DOHH2 (cell line): ENCODE data around the gene KBTBD3.

Experiments
- H3F3A ChIP-seq: fragments of 200-600 bp; sonication (generic), shearing (Covaris generic); 2 replicates; pipeline ENCODE4 v1.6.0; 2016; ENCODE audit warnings: antibody characterized with exemption, mild to moderate bottlenecking; ENCODE audit not compliant: control insufficient read depth, insufficient read depth
- H3K27ac ChIP-seq: fragments of 200-600 bp; sonication (generic); 2 replicates; pipeline ENCODE4 v1.5.1; 2014; ENCODE audit warnings: low read depth, mild to moderate bottlenecking, low read length, moderate library complexity
- H3K27me3 ChIP-seq: fragments of 200-600 bp; sonication (generic); 2 replicates; pipeline ENCODE4 v1.6.1; 2014; ENCODE audit warnings: mild to moderate bottlenecking, low read length, mixed read lengths; ENCODE audit not compliant: control insufficient read depth
- H3K36me3 ChIP-seq: fragments of 200-600 bp; sonication (generic); 2 replicates; pipeline ENCODE4 v1.6.1; 2014; ENCODE audit warnings: mild to moderate bottlenecking, low read length, moderate library complexity, mixed read lengths; ENCODE audit not compliant: control insufficient read depth
- H3K4me1 ChIP-seq: fragments of 200-600 bp; sonication (generic); 2 replicates; pipeline ENCODE4 v1.6.1; 2014; ENCODE audit warnings: mild to moderate bottlenecking, low read length, mixed read lengths; ENCODE audit not compliant: control insufficient read depth
- H3K4me2 ChIP-seq: fragments of 200-600 bp; sonication (generic); 2 replicates; pipeline ENCODE4 v1.6.0; 2014; ENCODE audit warnings: mild to moderate bottlenecking, low read length, moderate library complexity
- H3K4me3 ChIP-seq: fragments of 200-600 bp; sonication (generic); 2 replicates; pipeline ENCODE4 v1.5.1; 2014; ENCODE audit warnings: mild to moderate bottlenecking, low read length, mixed read lengths
- H3K79me2 ChIP-seq: fragments of 200-600 bp; sonication (generic); 2 replicates; pipeline ENCODE4 v1.6.1; 2014; ENCODE audit warnings: mild to moderate bottlenecking, low read length, mixed read lengths; ENCODE audit not compliant: control insufficient read depth
- H3K9me2 ChIP-seq: fragments of 200-600 bp; sonication (generic); replicated peaks from 2 replicates; pipeline ENCODE4 v1.6.1; 2014; ENCODE audit warnings: mild to moderate bottlenecking, low read length, mixed read lengths; ENCODE audit not compliant: control insufficient read depth
- H3K9me3 ChIP-seq: fragments of 200-600 bp; sonication (generic); 2 replicates; pipeline ENCODE4 v1.6.1; 2014; ENCODE audit warnings: antibody characterized with exemption, low read length, mixed read lengths; ENCODE audit not compliant: control insufficient read depth, insufficient read depth
- H4K20me1 ChIP-seq: fragments of 200-600 bp; sonication (generic); 2 replicates; pipeline ENCODE4 v1.6.0; 2014; ENCODE audit warnings: low read depth, mild to moderate bottlenecking, antibody characterized with exemption, low read length, moderate library complexity; ENCODE audit not compliant: control insufficient read depth, insufficient read depth
- EZH2phosphoT487 ChIP-seq: fragments of 200-600 bp; sonication (generic); IDR thresholded peaks from 2 replicates; pipeline ENCODE4 v1.6.1; 2017; ENCODE audit warnings: borderline replicate concordance, mild to moderate bottlenecking, antibody characterized with exemption, low read length, moderate library complexity, mixed read lengths
- TF ChIP-seq, protein P1 (sequence below): fragments of 200-600 bp; sonication (generic); IDR thresholded peaks from one replicate; pipeline ENCODE4 v1.5.1; 2014; ENCODE audit warnings: antibody characterized with exemption, mild to moderate bottlenecking, low read depth, low read length; ENCODE audit not compliant: poor library complexity, severe bottlenecking

KBTBD3 gene

DNA sequence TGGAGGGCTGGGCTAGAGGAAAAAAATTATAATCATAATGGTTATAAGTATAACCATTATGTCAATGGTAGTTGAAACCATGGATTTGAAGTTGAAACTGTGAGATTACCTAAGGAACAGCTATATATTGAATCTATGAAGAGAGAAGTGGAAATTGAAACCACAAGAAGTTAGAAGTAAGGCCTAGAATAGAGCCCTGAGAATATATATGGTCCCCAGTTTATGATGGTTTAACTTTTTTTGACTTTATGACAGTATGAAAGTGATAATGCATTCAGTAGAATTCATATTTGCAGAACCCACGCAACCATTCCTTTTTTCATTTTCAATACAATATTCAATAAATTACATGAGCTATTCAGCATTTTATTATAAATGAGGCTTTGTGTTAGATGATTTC is 15.3 kb upstream of the KBTBD3 start:
- Histone ChIP-seq H3K9me3 (no peaks in the 10 kb centered on the region), H3F3A (no peaks in the 10 kb centered on the region; the same call in 1 of the 2 replicates), H3K27ac (no peak overlapping the region), H3K36me3 (peaks cover 90% of the 10 kb centered on the region), H3K9me2 (no peaks in the 10 kb centered on the region), H3K27me3 (no peaks in the 10 kb centered on the region), H3K4me2 (no peak overlapping the region), H3K4me1 (peaks cover 4% of the 10 kb centered on the region; the same call in 1 of the 2 replicates), H3K4me3 (no peak overlapping the region), H4K20me1 (peaks cover 8% of the 10 kb centered on the region; the same call in 1 of the 2 replicates), H3K79me2 (peaks cover 48% of the 10 kb centered on the region)
- no peak for TF ChIP-seq EZH2phosphoT487
- TF ChIP-seq, protein P1, sequence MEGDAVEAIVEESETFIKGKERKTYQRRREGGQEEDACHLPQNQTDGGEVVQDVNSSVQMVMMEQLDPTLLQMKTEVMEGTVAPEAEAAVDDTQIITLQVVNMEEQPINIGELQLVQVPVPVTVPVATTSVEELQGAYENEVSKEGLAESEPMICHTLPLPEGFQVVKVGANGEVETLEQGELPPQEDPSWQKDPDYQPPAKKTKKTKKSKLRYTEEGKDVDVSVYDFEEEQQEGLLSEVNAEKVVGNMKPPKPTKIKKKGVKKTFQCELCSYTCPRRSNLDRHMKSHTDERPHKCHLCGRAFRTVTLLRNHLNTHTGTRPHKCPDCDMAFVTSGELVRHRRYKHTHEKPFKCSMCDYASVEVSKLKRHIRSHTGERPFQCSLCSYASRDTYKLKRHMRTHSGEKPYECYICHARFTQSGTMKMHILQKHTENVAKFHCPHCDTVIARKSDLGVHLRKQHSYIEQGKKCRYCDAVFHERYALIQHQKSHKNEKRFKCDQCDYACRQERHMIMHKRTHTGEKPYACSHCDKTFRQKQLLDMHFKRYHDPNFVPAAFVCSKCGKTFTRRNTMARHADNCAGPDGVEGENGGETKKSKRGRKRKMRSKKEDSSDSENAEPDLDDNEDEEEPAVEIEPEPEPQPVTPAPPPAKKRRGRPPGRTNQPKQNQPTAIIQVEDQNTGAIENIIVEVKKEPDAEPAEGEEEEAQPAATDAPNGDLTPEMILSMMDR, result no peak

DNA sequence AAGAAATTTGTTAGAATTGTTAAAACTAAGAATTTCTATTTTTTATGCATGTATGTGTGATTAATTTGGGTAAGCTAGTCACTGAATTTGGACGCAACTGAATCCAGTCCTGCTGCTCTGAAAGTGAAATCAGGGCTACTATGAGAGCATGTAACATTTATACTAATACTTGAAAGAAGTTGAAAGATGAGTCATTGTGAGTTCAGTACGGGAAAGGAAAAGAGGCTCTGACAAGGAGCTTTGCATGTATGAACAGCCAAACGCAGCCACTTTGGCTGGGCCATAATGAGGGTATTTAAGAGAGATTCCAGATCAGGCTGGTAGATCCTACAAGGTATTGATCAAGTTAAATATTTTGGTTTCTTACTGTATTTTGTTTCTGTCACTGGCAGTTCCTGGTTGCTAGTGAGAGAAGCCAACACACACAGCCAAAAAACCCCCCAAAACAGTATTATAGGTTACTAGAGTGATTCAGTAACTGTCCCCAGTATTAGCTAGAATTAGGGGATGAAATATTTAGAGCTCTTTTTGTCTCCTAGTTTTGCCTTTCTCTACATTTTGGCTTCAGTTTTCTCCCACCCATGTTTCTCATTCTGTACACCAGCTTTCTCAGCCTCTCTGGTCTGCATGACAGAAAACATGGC is 14.5 kb upstream of the KBTBD3 start:
- H3F3A ChIP-seq, result peaks cover 3% of the 10 kb centered on the region
- no peak overlapping the region for H3K27ac ChIP-seq
- H4K20me1 ChIP-seq, result peaks cover 8% of the 10 kb centered on the region; the same call in 1 of the 2 replicates
- peaks cover 7% of the 10 kb centered on the region for H3K4me1 ChIP-seq
- H3K36me3 ChIP-seq, result peaks cover 84% of the 10 kb centered on the region
- no peak overlapping the region for H3K4me2 ChIP-seq
- H3K9me3 ChIP-seq, result no peaks in the 10 kb centered on the region
- H3K79me2 ChIP-seq, result peaks cover 57% of the 10 kb centered on the region
- H3K27me3 ChIP-seq, result no peaks in the 10 kb centered on the region
- no peaks in the 10 kb centered on the region for H3K9me2 ChIP-seq
- TF ChIP-seq, protein P1, result no peak
- no peak for TF ChIP-seq EZH2phosphoT487
- no peak overlapping the region for H3K4me3 ChIP-seq

DNA sequence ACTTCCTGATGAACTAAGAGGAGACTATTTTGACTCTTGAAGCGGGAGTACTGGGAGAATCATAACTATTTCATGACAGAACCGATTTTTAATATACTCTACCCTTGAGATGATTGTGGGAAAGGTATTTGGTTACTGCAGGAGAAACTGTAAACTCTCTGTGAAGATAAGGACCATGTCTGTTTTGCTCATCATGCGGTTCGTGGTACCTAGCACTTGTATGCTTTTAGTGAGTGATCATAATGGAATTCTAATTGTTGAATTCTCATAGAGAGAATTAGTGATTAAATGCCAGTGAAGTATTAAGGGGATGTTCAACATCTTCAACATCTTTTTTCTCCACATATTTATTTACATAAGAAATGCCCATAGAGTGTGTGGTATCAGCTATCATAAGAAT is 11.7 kb upstream of the KBTBD3 start:
- Histone ChIP-seq H3K4me2 (no peak overlapping the region), H3F3A (peaks cover 7% of the 10 kb centered on the region), H3K9me3 (no peaks in the 10 kb centered on the region), H3K36me3 (peaks cover 74% of the 10 kb centered on the region), H3K27me3 (no peaks in the 10 kb centered on the region), H3K79me2 (peaks cover 82% of the 10 kb centered on the region), H3K27ac (no peak overlapping the region), H3K4me1 (peaks cover 7% of the 10 kb centered on the region), H3K9me2 (no peaks in the 10 kb centered on the region), H3K4me3 (no peak overlapping the region), H4K20me1 (peaks cover 8% of the 10 kb centered on the region; the same call in 1 of the 2 replicates)
- TF ChIP-seq EZH2phosphoT487, result no peak
- TF ChIP-seq, protein P1, result no peak
